ENCODE results near the gene VWDE.

DNA sequence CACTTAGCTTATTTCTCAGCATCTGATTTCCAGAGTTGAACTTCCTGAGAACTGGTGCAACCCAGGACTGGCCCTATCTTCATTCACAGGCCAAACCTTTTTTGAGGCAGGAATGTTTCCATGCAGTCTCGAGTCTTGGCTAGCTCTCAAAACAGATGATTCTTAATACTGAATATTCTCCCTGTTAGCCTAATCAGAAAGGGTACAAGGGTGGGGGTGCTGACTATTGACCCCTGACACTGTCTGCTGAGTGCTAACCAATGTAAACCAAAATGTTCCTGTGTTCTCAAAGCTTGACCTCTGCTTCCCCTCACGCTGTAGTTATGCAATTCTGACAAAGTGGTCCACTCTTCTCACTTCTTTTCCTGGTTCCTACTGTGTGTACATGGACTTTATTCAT lies 25.3 kb downstream of the VWDE start:
- no peak for TF ChIP-seq POLR2AphosphoS5 (IDR thresholded peaks at IDR 0.05; ENCODE audit: low read depth, low read length)
- no peak for TF ChIP-seq REST (IDR thresholded peaks at IDR 0.05; ENCODE audit: insufficient read depth in 1 of 2, low read depth in 2 of 2, low read length in 2 of 2)
